ENCODE measurements around the gene HSPA12A.

DNA sequence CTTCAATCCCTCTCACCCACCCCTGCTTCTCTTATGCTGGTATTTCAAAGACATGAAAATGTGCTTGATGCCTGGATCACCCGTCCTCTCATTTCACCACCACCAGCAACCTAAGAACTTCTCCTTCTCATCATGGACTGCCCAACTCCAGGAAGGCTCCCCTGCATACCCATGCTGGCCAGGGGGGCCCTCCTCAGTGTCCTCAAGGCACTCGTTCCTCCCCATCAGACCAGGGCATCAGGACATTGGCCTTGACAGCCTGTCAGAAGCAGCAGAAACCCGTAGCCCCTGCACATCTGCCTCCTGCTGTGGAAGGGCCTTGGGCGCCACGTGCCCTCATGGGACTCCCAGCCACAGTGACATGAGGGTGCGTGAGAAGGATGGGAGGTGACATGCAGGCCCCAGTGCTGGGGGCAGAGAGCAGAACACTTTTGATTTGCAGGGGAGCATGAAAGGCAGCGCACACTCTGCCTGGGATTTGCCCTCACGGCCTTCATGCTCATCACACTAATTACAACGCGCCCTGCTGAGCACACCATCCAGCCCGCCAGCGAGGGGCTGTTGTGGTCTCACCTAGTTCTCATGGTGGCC lies 1.9 kb upstream of the HSPA12A start:
- no peak for TF ChIP-seq POLR2AphosphoS5 (IDR thresholded peaks at IDR 0.05; ENCODE audit: low read depth, low read length)
- TF ChIP-seq POLR2A (IDR thresholded peaks at IDR 0.05; ENCODE audit: low read depth, low read length): no peak
- TF ChIP-seq PAX5 (IDR thresholded peaks at IDR 0.05; ENCODE audit: insufficient read depth, low read length, severe bottlenecking): no peak
